Measurements from ENCODE around the gene SMNDC1.

- no peak for TF ChIP-seq CTCF (IDR thresholded peaks at IDR 0.05; ENCODE audit: low read depth, low read length, poor library complexity, severe bottlenecking)
- TF ChIP-seq EZH2phosphoT487 (IDR thresholded peaks at IDR 0.05; ENCODE audit: borderline replicate concordance, low read length) = no peak
Measured at GRCh38 chr10:110269374-110270318, 35.1 kb downstream of the SMNDC1 start.
